GM18519 (cell line): ENCODE data around the gene AJAP1.

Source experiments
- ATAC-seq: cut with Tn5 transposase; IDR thresholded peaks from one replicate; pipeline ENCODE4 v1.9.1; 2021; ENCODE audit warnings: mild to moderate bottlenecking, moderate library complexity; ENCODE audit not compliant: unreplicated experiment, low FRiP score

AJAP1 gene

GRCh38 chr1:4697801-4698200 is 43.4 kb downstream of the AJAP1 start:
- ATAC-seq: no peak

- no peak for ATAC-seq
Measured at GRCh38 chr1:4698911-4699310, 44.5 kb downstream of the AJAP1 start.

GRCh38 chr1:4699376-4700301 is 45.2 kb downstream of the AJAP1 start:
- ATAC-seq: no peak

- ATAC-seq: no peak
Measured at GRCh38 chr1:4700801-4701200, 46.4 kb downstream of the AJAP1 start.

GRCh38 chr1:4701276-4701675 is 46.9 kb downstream of the AJAP1 start:
- no peak for ATAC-seq

- ATAC-seq: no peak
Measured at GRCh38 chr1:4702464-4702863, 48.1 kb downstream of the AJAP1 start.

GRCh38 chr1:4702932-4703331 is 48.5 kb downstream of the AJAP1 start:
- no peak for ATAC-seq

- ATAC-seq: no peak
Measured at GRCh38 chr1:4703646-4704045, 49.2 kb downstream of the AJAP1 start.

- ATAC-seq: no peak
Measured at GRCh38 chr1:4708840-4709507, 54.6 kb downstream of the AJAP1 start.

- ATAC-seq: no peak
Measured at GRCh38 chr1:4709641-4710040, 55.2 kb downstream of the AJAP1 start.

GRCh38 chr1:4710592-4711415 is 56.4 kb downstream of the AJAP1 start:
- ATAC-seq: no peak

- no peak for ATAC-seq
Measured at GRCh38 chr1:4711416-4712275, 57.2 kb downstream of the AJAP1 start.

GRCh38 chr1:4713669-4714068 is 59.3 kb downstream of the AJAP1 start:
- no peak for ATAC-seq

- ATAC-seq: no peak
Measured at GRCh38 chr1:4716406-4716805, 62.0 kb downstream of the AJAP1 start.

GRCh38 chr1:4718071-4718470 is 63.7 kb downstream of the AJAP1 start:
- ATAC-seq: no peak

GRCh38 chr1:4723106-4723505 is 68.7 kb downstream of the AJAP1 start:
- no peak for ATAC-seq

- no peak for ATAC-seq
Measured at GRCh38 chr1:4724001-4724400, 69.6 kb downstream of the AJAP1 start.

GRCh38 chr1:4724695-4725250 is 70.4 kb downstream of the AJAP1 start:
- ATAC-seq: no peak

- ATAC-seq: no peak
Measured at GRCh38 chr1:4725416-4725815, 71.0 kb downstream of the AJAP1 start.
